ENCODE data around the gene MATN4.

Gene MATN4

DNA sequence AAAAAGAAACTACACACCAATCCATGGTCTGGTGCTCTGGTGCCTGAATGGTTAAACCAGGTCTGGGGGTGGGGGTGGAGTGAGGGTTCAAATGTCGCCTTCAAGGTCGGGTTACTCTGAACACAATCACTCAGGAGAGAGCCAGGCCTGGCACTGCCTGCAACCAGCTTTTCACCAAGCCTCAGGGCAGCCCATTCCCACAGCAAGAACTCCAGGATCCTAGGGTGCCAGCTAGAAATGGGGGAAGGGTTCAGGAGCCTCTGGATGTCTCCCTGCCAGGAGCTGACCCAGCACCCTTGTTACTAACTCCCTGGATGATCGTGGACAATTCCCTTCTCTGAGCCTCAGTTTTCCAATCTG is 33.5 kb upstream of the MATN4 start:
- no peak overlapping the region for H3K9ac ChIP-seq (ENCODE audit: low read depth, low read length)
- DNase-seq = no peak
- H4K20me1 ChIP-seq (ENCODE audit: insufficient read depth, low read length) = 0 out of 2 replicates have a peak, but pooled peaks cover 2% of the 10 kb centered on the region
- no peaks in the 10 kb centered on the region for H3K9me3 ChIP-seq (ENCODE audit: insufficient read depth, low read length, severe bottlenecking)
- H3K4me2 ChIP-seq (ENCODE audit: insufficient read depth, low read length) = no peak overlapping the region
- H3K79me2 ChIP-seq (ENCODE audit: insufficient read depth, low read length) = no peaks in the 10 kb centered on the region
- H3K27ac ChIP-seq (ENCODE audit: low read length) = no peak overlapping the region
- no peak overlapping the region for H2AFZ ChIP-seq (ENCODE audit: low read depth, low read length)
- no peak for TF ChIP-seq EZH2 (IDR thresholded peaks at IDR 0.05; ENCODE audit: borderline replicate concordance, low read depth, low read length, severe bottlenecking)
- TF ChIP-seq, protein P1, sequence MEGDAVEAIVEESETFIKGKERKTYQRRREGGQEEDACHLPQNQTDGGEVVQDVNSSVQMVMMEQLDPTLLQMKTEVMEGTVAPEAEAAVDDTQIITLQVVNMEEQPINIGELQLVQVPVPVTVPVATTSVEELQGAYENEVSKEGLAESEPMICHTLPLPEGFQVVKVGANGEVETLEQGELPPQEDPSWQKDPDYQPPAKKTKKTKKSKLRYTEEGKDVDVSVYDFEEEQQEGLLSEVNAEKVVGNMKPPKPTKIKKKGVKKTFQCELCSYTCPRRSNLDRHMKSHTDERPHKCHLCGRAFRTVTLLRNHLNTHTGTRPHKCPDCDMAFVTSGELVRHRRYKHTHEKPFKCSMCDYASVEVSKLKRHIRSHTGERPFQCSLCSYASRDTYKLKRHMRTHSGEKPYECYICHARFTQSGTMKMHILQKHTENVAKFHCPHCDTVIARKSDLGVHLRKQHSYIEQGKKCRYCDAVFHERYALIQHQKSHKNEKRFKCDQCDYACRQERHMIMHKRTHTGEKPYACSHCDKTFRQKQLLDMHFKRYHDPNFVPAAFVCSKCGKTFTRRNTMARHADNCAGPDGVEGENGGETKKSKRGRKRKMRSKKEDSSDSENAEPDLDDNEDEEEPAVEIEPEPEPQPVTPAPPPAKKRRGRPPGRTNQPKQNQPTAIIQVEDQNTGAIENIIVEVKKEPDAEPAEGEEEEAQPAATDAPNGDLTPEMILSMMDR (IDR thresholded peaks at IDR 0.05; ENCODE audit: borderline replicate concordance, extremely low read depth, low read length, poor library complexity, severe bottlenecking) = no peak
- peaks cover 67% of the 10 kb centered on the region for H3K27me3 ChIP-seq (ENCODE audit: insufficient read depth, low read length, poor library complexity)
- no peak for ATAC-seq (ENCODE audit: insufficient read depth, low read depth)
- H3K36me3 ChIP-seq (ENCODE audit: insufficient read depth, low read length) = no peaks in the 10 kb centered on the region
- no peak overlapping the region for H3K4me3 ChIP-seq (ENCODE audit: low read depth in 1 of 2, low read length in 2 of 2)
- H3K4me1 ChIP-seq (ENCODE audit: insufficient read depth, low read length) = no peaks in the 10 kb centered on the region

DNA sequence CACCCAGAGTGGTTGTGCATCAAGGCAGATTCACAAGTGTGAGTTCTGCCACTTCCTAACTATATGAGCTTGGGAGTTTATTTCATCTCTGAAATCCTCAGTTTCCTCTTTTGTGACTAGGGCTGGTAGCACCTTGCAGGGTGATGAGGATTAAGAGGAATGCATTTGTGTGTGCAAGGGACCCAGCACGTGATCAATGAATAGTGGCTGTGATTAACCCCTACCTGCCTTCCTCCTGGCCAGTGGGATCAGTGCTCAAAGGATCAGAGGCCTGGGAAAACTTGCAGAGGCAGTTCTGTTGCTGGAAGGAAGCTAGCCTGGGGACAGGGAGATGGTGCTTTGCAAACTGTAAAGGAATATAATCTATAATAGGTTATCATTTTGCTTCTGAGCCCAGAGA is 32.9 kb upstream of the MATN4 start:
- TF ChIP-seq, protein P1 (IDR thresholded peaks at IDR 0.05; ENCODE audit: borderline replicate concordance, extremely low read depth, low read length, poor library complexity, severe bottlenecking) = no peak
- no peak for TF ChIP-seq EZH2 (IDR thresholded peaks at IDR 0.05; ENCODE audit: borderline replicate concordance, low read depth, low read length, severe bottlenecking)
- no peaks in the 10 kb centered on the region for H3K4me1 ChIP-seq (ENCODE audit: insufficient read depth, low read length)

DNA sequence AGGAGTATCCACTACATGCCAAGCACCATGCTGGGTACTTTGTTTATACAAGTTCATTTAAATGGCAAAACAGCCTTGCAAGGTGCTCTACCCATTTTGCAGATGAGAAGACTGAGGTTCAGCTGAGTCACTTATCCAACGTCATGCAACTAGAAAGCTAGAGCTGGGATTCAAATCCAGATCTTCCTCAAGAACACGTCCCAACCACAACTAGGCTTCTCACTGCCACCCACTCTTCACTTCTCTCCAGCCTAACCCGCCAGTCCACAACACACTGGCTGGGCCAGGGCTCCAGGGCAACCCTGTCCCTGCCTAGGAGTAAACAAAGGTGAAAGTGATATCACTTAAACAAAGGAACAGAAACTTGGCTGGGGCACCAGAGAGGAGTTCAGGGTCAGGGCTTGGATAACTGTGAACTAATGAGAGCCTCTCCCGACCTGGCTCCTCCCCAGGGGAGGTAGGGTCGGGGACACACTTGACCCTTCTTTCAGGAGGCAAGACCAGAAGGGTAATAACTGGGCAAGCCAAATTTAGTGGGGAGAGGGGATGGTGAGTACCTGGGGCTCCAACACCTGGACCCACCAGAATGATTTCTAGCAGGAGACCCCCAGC is 32.2 kb upstream of the MATN4 start:
- Histone ChIP-seq H3K4me3 (ENCODE audit: low read depth in 1 of 2, low read length in 2 of 2) (no peak overlapping the region), H3K9me3 (ENCODE audit: insufficient read depth, low read length, severe bottlenecking) (no peaks in the 10 kb centered on the region), H3K27ac (ENCODE audit: low read length) (no peak overlapping the region), H3K4me2 (ENCODE audit: insufficient read depth, low read length) (no peak overlapping the region), H3K9ac (ENCODE audit: low read depth, low read length) (no peak overlapping the region), H3K79me2 (ENCODE audit: insufficient read depth, low read length) (no peaks in the 10 kb centered on the region), H3K36me3 (ENCODE audit: insufficient read depth, low read length) (no peaks in the 10 kb centered on the region), H4K20me1 (ENCODE audit: insufficient read depth, low read length) (no peaks in the 10 kb centered on the region), H2AFZ (ENCODE audit: low read depth, low read length) (no peak overlapping the region), H3K27me3 (ENCODE audit: insufficient read depth, low read length, poor library complexity) (peaks cover 57% of the 10 kb centered on the region), H3K4me1 (ENCODE audit: insufficient read depth, low read length) (no peaks in the 10 kb centered on the region)
- no peak for TF ChIP-seq EZH2 (IDR thresholded peaks at IDR 0.05; ENCODE audit: borderline replicate concordance, low read depth, low read length, severe bottlenecking)
- ATAC-seq (ENCODE audit: insufficient read depth, low read depth) = no peak
- no peak for DNase-seq

More for the DNA sequence above, 32.9 kb upstream of the MATN4 start:
- no peaks in the 10 kb centered on the region for H3K9me3 ChIP-seq (ENCODE audit: insufficient read depth, low read length, severe bottlenecking)
- DNase-seq (no peak), ATAC-seq (ENCODE audit: insufficient read depth, low read depth) (no peak)
- H4K20me1 ChIP-seq (ENCODE audit: insufficient read depth, low read length) = 0 out of 2 replicates have a peak, but pooled peaks cover 2% of the 10 kb centered on the region
- H3K4me3 ChIP-seq (ENCODE audit: low read depth in 1 of 2, low read length in 2 of 2) = no peak overlapping the region
- H3K9ac ChIP-seq (ENCODE audit: low read depth, low read length) = no peak overlapping the region
- no peak overlapping the region for H2AFZ ChIP-seq (ENCODE audit: low read depth, low read length)
- no peaks in the 10 kb centered on the region for H3K79me2 ChIP-seq (ENCODE audit: insufficient read depth, low read length)
- H3K4me2 ChIP-seq (ENCODE audit: insufficient read depth, low read length) = no peak overlapping the region
- no peak overlapping the region for H3K27ac ChIP-seq (ENCODE audit: low read length)
- H3K27me3 ChIP-seq (ENCODE audit: insufficient read depth, low read length, poor library complexity) = peaks cover 62% of the 10 kb centered on the region
- no peaks in the 10 kb centered on the region for H3K36me3 ChIP-seq (ENCODE audit: insufficient read depth, low read length)

DNA sequence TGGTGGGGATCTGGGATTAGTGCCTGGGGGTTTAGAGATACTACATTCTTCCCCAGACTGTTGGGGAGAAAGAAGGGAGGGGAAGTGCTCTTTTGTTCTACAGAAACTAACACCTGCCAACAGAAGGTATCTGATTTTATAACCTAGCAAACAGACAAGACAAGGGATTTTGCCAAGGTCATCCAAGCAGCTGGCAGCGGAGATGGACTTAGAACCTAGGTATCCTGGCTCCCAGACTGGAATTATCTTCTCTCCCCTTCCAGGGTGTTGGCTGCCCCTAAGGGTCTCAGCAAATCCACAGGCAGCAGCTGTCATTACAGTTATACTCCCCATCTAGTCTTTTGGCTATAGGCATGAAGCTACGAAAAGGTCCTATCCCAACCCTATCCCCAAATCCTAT is 31.7 kb upstream of the MATN4 start:
- Histone ChIP-seq H2AFZ (ENCODE audit: low read depth, low read length) (no peak overlapping the region), H3K4me3 (ENCODE audit: low read depth in 1 of 2, low read length in 2 of 2) (no peak overlapping the region), H4K20me1 (ENCODE audit: insufficient read depth, low read length) (no peaks in the 10 kb centered on the region), H3K79me2 (ENCODE audit: insufficient read depth, low read length) (no peaks in the 10 kb centered on the region), H3K27me3 (ENCODE audit: insufficient read depth, low read length, poor library complexity) (peaks cover 53% of the 10 kb centered on the region), H3K27ac (ENCODE audit: low read length) (no peak overlapping the region), H3K9ac (ENCODE audit: low read depth, low read length) (no peak overlapping the region), H3K36me3 (ENCODE audit: insufficient read depth, low read length) (no peaks in the 10 kb centered on the region), H3K4me1 (ENCODE audit: insufficient read depth, low read length) (no peaks in the 10 kb centered on the region), H3K4me2 (ENCODE audit: insufficient read depth, low read length) (no peak overlapping the region), H3K9me3 (ENCODE audit: insufficient read depth, low read length, severe bottlenecking) (no peaks in the 10 kb centered on the region)
- DNase-seq (no peak), ATAC-seq (ENCODE audit: insufficient read depth, low read depth) (no peak)
- TF ChIP-seq, protein P1 (IDR thresholded peaks at IDR 0.05; ENCODE audit: borderline replicate concordance, extremely low read depth, low read length, poor library complexity, severe bottlenecking) = no peak
- TF ChIP-seq EZH2 (IDR thresholded peaks at IDR 0.05; ENCODE audit: borderline replicate concordance, low read depth, low read length, severe bottlenecking) = no peak
